IPS-18c (cell line): ENCODE data around the gene ZNF619.
A peak's percentile ranks its signal among the peaks of the same experiment; 100 is the strongest.
"Not testable (repeated sequence)": the region's sequence is repeated elsewhere in the genome, so short reads cannot be mapped to it uniquely, and the experiment has no call there.

Source experiments
- H3K4me3 ChIP-seq: 2 replicates; pipeline ENCODE4 v1.7.0; 2013; ENCODE audit warnings: low read depth, mild to moderate bottlenecking, low read length, moderate library complexity; ENCODE audit not compliant: insufficient read depth
- H3K9me3 ChIP-seq: one replicate; pipeline ENCODE4 v1.6.1; 2013; ENCODE audit warnings: mild to moderate bottlenecking, low read length, moderate library complexity; ENCODE audit not compliant: control insufficient read depth, insufficient read depth

ZNF619 gene

GRCh38 chr3:40476478-40477470 lies at the start of gene ZNF619:
Gene ZNF619, plus strand, starts transcription at chr3:40477122. Its CDS starts 858 bp downstream, at chr3:40477980.
- Histone ChIP-seq H3K9me3 (no peaks in the 10 kb centered on the region), H3K4me3 (peak within 1 kb of the TSS; percentile 41; the same call in 1 of the 2 replicates)

GRCh38 chr3:40432793-40433192 lies 44.1 kb upstream of the ZNF619 start:
- Histone ChIP-seq H3K9me3 (no peaks in the 10 kb centered on the region), H3K4me3 (no peak overlapping the region)

GRCh38 chr3:40437889-40438288 lies 39.0 kb upstream of the ZNF619 start:
- no peak overlapping the region for H3K4me3 ChIP-seq

GRCh38 chr3:40445062-40445461 lies 31.9 kb upstream of the ZNF619 start:
- Histone ChIP-seq H3K4me3 (no peak overlapping the region), H3K9me3 (no peaks in the 10 kb centered on the region)

More at GRCh38 chr3:40437889-40438288, 39.0 kb upstream of the ZNF619 start:
- H3K9me3 ChIP-seq = no peaks in the 10 kb centered on the region

GRCh38 chr3:40445880-40446279 lies 31.0 kb upstream of the ZNF619 start:
- Histone ChIP-seq H3K9me3 (no peaks in the 10 kb centered on the region), H3K4me3 (no peak overlapping the region)

GRCh38 chr3:40450438-40450837 lies 26.5 kb upstream of the ZNF619 start:
- no peak overlapping the region for H3K4me3 ChIP-seq
- H3K9me3 ChIP-seq = no peaks in the 10 kb centered on the region

- H3K9me3 ChIP-seq = no peaks in the 10 kb centered on the region
- no peak overlapping the region for H3K4me3 ChIP-seq
These were observed 25.4 kb upstream of the ZNF619 start for GRCh38 chr3:40451551-40451950.

GRCh38 chr3:40452057-40452456 lies 24.9 kb upstream of the ZNF619 start:
- no peaks in the 10 kb centered on the region for H3K9me3 ChIP-seq

GRCh38 chr3:40452562-40452875 lies 24.4 kb upstream of the ZNF619 start:
- Histone ChIP-seq H3K9me3 (no peaks in the 10 kb centered on the region), H3K4me3 (peak overlapping the region; percentile 90)

More at GRCh38 chr3:40452057-40452456, 24.9 kb upstream of the ZNF619 start:
- peak overlapping the region; percentile 90; the same call in 1 of the 2 replicates for H3K4me3 ChIP-seq

GRCh38 chr3:40452876-40453730 lies 23.8 kb upstream of the ZNF619 start:
- Histone ChIP-seq H3K4me3 (peak overlapping the region; percentile 90), H3K9me3 (no peaks in the 10 kb centered on the region)

- Histone ChIP-seq H3K4me3 (peak overlapping the region; percentile 63), H3K9me3 (no peaks in the 10 kb centered on the region)
These were observed 23.0 kb upstream of the ZNF619 start for GRCh38 chr3:40453933-40454332.

GRCh38 chr3:40455328-40455727 lies 21.6 kb upstream of the ZNF619 start:
- Histone ChIP-seq H3K9me3 (no peaks in the 10 kb centered on the region), H3K4me3 (no peak overlapping the region)

GRCh38 chr3:40456279-40456939 lies 20.5 kb upstream of the ZNF619 start:
- Histone ChIP-seq H3K9me3 (no peaks in the 10 kb centered on the region), H3K4me3 (peak overlapping the region; percentile 96)

GRCh38 chr3:40456940-40457823 lies 19.7 kb upstream of the ZNF619 start, which contains the start of gene RPL14:
Gene RPL14, plus strand, starts transcription at chr3:40457339. Its CDS starts 133 bp downstream, at chr3:40457472.
- Histone ChIP-seq H3K4me3 (peak within 1 kb of the TSS; percentile 96), H3K9me3 (no peaks in the 10 kb centered on the region)

- no peaks in the 10 kb centered on the region for H3K9me3 ChIP-seq
- peak overlapping the region; percentile 96; the same call in 1 of the 2 replicates for H3K4me3 ChIP-seq
These were observed 18.4 kb upstream of the ZNF619 start for GRCh38 chr3:40458473-40458872.

GRCh38 chr3:40460481-40460880 lies 16.4 kb upstream of the ZNF619 start:
- H3K4me3 ChIP-seq, H3K9me3 ChIP-seq: not testable (repeated sequence)
